Stimulated activated naive B cell treated with anti-CD40 and anti-IgM and Interleukin-4, amounts not matched to agents 10 μg/mL and 1 μg/mL and 100 μg/mL, for 72 hours (primary cell): ENCODE results near the gene ASTE1.
A peak's percentile ranks its signal among the peaks of the same experiment; 100 is the strongest.
"Not testable (repeated sequence)": the region's sequence is repeated elsewhere in the genome, so short reads cannot be mapped to it uniquely, and the experiment has no call there.

Experiments used
- ATAC-seq, 2 donors: fragments of 150-1000 bp; cut with Tn5 transposase; replicated peaks; 2 replicates each; pipeline ENCODE4 v1.10.0; 2021; ENCODE audit warnings: moderate library complexity in 1 of 2
- DNase-seq: peaks from one replicate; pipeline ENCODE4 v3.0.0; 2021
- H3K27ac Mint-ChIP-seq: one replicate; pipeline ENCODE4 v1.8.0; 2022; ENCODE audit warnings: mild to moderate bottlenecking, mixed read lengths
- H3K27me3 Mint-ChIP-seq, 2 donors: one replicate each; pipeline ENCODE4 v1.8.0; 2022; ENCODE audit warnings: mixed read lengths in 2 of 2
- H3K36me3 Mint-ChIP-seq, 2 donors: one replicate each; pipeline ENCODE4 v1.8.0; 2022; ENCODE audit warnings: mixed read lengths in 2 of 2, mild to moderate bottlenecking in 1 of 2
- H3K4me1 Mint-ChIP-seq, 2 donors: one replicate each; pipeline ENCODE4 v1.8.0; 2022; ENCODE audit warnings: mixed read lengths in 2 of 2, mild to moderate bottlenecking in 1 of 2
- H3K4me3 Mint-ChIP-seq, 2 donors: one replicate each; pipeline ENCODE4 v1.8.0; 2022; ENCODE audit warnings: mild to moderate bottlenecking in 2 of 2, mixed read lengths in 2 of 2, moderate library complexity in 1 of 2
- H3K9me3 Mint-ChIP-seq, 2 donors: one replicate each; pipeline ENCODE4 v1.8.0; 2022; ENCODE audit warnings: mixed read lengths in 2 of 2, mild to moderate bottlenecking in 1 of 2

The ASTE1 gene

DNA sequence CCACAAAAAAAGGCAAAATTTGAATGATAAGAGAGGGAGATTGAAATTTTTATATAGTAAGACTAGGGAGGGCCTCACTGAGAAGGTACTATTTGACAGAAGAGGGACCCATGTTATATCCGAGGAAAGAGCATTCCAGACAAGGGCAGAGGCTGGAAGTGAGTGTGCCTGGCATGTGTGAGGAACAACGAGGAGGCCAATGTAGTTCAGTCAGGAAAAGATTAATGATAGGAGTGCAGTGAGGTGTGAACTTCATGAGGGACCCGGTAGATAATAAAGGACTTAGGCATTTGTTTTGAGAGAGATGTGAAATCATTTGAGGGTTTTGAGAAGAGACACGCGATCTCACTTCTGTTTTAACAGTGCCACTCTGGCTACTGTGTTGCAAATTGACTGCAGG is 36.3 kb downstream of the ASTE1 start:
- Mint-ChIP-seq H3K27me3 (no peaks in the 10 kb centered on the region), H3K27ac (no peak overlapping the region), H3K9me3 (no peaks in the 10 kb centered on the region), H3K36me3 (peaks cover 22 to 45% of the 10 kb centered on the region in 2 donors), H3K4me1 (peaks cover 0 to 3% of the 10 kb centered on the region in 2 donors), H3K4me3 (no peak overlapping the region)
- ATAC-seq (no peak), DNase-seq (no peak)

- no peak for ATAC-seq
- H3K4me3 Mint-ChIP-seq, result no peak overlapping the region
- no peak overlapping the region for H3K27ac Mint-ChIP-seq
Measured at GRCh38 chr3:130981469-130981868, 45.2 kb downstream of the ASTE1 start.

DNA sequence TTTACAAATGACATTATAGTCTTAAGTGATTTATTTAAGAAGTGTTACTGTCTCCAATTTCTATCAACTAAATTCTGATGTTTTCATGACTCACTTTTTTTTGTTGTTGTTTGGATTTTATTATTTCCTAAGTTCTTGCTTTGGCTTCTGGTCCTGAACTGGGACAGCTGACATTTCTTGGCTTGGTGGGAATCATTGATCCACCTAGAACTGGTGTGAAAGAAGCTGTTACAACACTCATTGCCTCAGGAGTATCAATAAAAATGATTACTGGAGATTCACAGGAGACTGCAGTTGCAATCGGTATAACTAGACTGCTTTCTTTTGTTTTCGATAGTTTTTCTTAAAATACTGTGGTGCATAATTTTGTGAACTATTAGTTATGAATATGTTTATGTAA is 47.5 kb downstream of the ASTE1 start:
- Mint-ChIP-seq H3K9me3 (no peaks in the 10 kb centered on the region), H3K4me3 (no peak overlapping the region), H3K27me3 (no peaks in the 10 kb centered on the region), H3K27ac (no peak overlapping the region), H3K4me1 (peaks cover 0 to 2% of the 10 kb centered on the region in 2 donors), H3K36me3 (peaks cover 13 to 32% of the 10 kb centered on the region in 2 donors)
- no peak for DNase-seq
- ATAC-seq, result no peak

More at GRCh38 chr3:130981469-130981868, 45.2 kb downstream of the ASTE1 start:
- DNase-seq, result no peak
- peaks cover 0 to 2% of the 10 kb centered on the region in 2 donors for H3K4me1 Mint-ChIP-seq
- H3K9me3 Mint-ChIP-seq, result no peaks in the 10 kb centered on the region
- no peaks in the 10 kb centered on the region for H3K27me3 Mint-ChIP-seq
- peaks cover 17 to 32% of the 10 kb centered on the region in 2 donors for H3K36me3 Mint-ChIP-seq

GRCh38 chr3:130976706-130977105 is 49.9 kb downstream of the ASTE1 start:
- Mint-ChIP-seq H3K27me3 (no peaks in the 10 kb centered on the region), H3K27ac (no peak overlapping the region), H3K36me3 (peaks cover 22 to 38% of the 10 kb centered on the region in 2 donors), H3K4me3 (no peak overlapping the region), H3K4me1 (peaks cover 0 to 2% of the 10 kb centered on the region in 2 donors), H3K9me3 (no peaks in the 10 kb centered on the region)
- ATAC-seq, result no peak
- DNase-seq, result no peak

DNA sequence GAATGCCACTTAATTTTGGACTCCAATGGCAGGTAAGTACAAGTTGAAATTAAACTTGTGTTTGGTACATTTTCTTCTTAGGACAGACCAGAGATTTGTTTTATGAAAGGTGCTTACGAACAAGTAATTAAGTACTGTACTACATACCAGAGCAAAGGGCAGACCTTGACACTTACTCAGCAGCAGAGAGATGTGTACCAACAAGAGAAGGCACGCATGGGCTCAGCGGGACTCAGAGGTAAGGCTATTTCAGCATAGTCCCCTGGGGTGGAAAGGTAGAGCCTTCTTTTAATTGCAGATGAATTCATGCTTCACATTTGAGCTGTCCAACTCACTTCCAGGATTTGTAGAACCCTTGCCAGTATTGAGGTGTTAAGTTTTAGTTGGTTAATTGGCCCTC is 51.4 kb downstream of the ASTE1 start:
- no peak overlapping the region for H3K4me3 Mint-ChIP-seq
- peaks cover 0 to 2% of the 10 kb centered on the region in 2 donors for H3K4me1 Mint-ChIP-seq
- H3K9me3 Mint-ChIP-seq, result no peaks in the 10 kb centered on the region
- H3K36me3 Mint-ChIP-seq, result peaks cover 33 to 40% of the 10 kb centered on the region in 2 donors
- no peak for DNase-seq
- no peaks in the 10 kb centered on the region for H3K27me3 Mint-ChIP-seq
- ATAC-seq, result no peak
- no peak overlapping the region for H3K27ac Mint-ChIP-seq

DNA sequence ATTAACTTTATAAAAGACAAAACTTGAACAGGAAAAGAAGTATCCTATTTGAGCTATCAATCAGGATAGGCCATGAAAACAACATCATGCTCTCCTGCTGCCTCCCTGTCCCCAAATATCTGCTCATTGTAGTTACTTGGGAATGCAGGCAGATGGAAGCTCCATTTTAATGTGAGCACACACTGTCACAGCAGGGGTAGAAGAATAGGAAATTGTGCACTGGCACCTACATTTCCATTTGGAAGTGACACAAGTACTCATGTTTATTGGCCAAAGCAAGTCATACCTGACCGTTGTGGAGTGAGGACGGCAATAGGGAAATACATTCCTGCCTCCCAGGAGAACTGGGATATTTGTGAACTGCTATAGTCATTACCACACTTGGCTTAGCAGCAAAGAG is 52.4 kb downstream of the ASTE1 start:
- ATAC-seq (no peak), DNase-seq (no peak)
- no peak overlapping the region for H3K27ac Mint-ChIP-seq
- H3K27me3 Mint-ChIP-seq, result no peaks in the 10 kb centered on the region
- no peaks in the 10 kb centered on the region for H3K9me3 Mint-ChIP-seq
- H3K4me3 Mint-ChIP-seq, result no peak overlapping the region
- peaks cover 38 to 46% of the 10 kb centered on the region in 2 donors for H3K36me3 Mint-ChIP-seq
- peaks cover 0 to 2% of the 10 kb centered on the region in 2 donors for H3K4me1 Mint-ChIP-seq

- Mint-ChIP-seq H3K36me3 (peaks cover 38 to 51% of the 10 kb centered on the region in 2 donors), H3K27me3 (no peaks in the 10 kb centered on the region), H3K9me3 (no peaks in the 10 kb centered on the region), H3K4me3 (no peak overlapping the region), H3K4me1 (peaks cover 0 to 2% of the 10 kb centered on the region in 2 donors), H3K27ac (no peak overlapping the region)
- DNase-seq, result no peak
- ATAC-seq, result no peak
Measured at GRCh38 chr3:130973406-130973805, 53.2 kb downstream of the ASTE1 start.

- ATAC-seq, H3K4me1 Mint-ChIP-seq, H3K27me3 Mint-ChIP-seq, H3K9me3 Mint-ChIP-seq, H3K4me3 Mint-ChIP-seq, DNase-seq: not testable (repeated sequence)
- Mint-ChIP-seq H3K27ac (peak overlapping the region; percentile 38), H3K36me3 (peaks cover 43 to 56% of the 10 kb centered on the region in 2 donors)
Measured at GRCh38 chr3:130972592-130972991, 54.0 kb downstream of the ASTE1 start.

DNA sequence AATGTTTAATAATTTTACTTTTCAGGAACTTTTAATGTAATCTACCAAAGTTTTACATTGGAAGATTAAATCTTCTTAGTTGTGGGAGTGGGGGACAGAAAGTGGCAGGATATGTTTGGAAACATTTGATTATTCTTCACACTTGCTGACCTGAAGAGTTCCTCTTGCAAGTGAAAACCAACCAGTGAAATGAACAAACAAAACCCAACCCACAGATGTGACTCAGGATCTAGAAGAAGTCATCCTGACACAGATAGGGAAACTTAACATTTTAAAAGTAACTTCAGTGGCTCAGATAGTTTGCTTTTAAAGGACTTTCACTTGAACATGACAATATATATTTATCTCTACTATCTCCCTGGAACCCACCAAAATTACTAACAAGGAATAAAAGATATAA is 55.4 kb downstream of the ASTE1 start:
- no peaks in the 10 kb centered on the region for H3K9me3 Mint-ChIP-seq
- DNase-seq (no peak), ATAC-seq (no peak)
- no peak overlapping the region for H3K27ac Mint-ChIP-seq
- H3K4me3 Mint-ChIP-seq, result no peak overlapping the region
- no peaks in the 10 kb centered on the region for H3K4me1 Mint-ChIP-seq
- peaks cover 43 to 54% of the 10 kb centered on the region in 2 donors for H3K36me3 Mint-ChIP-seq
- H3K27me3 Mint-ChIP-seq, result no peaks in the 10 kb centered on the region

DNA sequence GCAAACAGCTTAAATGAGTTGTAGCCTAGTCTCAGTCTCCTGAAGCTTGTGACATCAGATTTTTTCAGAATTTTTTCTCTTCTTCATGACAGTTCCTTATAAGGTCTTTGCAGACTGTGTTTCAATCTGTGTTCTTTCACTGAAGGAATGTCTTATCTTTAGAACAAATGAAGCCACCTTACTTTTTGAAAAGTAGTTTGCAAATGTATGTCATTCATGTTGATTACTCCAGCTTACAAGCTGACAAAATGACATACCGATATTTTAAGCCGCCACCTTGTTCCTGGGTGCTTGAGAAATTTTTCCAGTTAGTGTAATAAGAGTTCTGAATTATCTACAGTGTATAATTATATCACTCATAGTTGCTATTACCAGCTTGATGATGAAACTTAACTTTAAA is 57.0 kb downstream of the ASTE1 start:
- Mint-ChIP-seq H3K36me3 (peaks cover 54 to 58% of the 10 kb centered on the region in 2 donors), H3K4me1 (no peaks in the 10 kb centered on the region), H3K27ac (no peak overlapping the region)

DNA sequence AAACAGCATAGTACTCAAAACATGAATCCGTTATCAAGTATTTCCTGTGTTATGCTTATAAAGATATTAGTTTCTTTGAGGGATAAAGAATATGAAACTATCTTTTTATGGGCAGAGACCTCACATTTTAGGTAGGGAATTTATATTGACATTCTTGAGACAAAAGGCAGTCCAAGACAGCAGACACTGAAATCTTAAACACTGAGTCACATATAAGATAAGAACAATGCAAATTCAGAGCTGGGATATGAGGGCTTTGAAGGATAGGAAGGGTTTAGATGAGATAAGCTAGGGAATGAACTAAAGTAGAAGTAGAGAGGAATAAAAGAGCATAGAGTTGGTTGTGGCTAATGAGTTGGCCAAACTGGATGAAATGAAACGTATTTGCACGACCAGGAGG is 58.4 kb downstream of the ASTE1 start:
- Mint-ChIP-seq H3K36me3 (peaks cover 54 to 56% of the 10 kb centered on the region in 2 donors), H3K27ac (no peak overlapping the region), H3K27me3 (no peaks in the 10 kb centered on the region), H3K4me1 (no peaks in the 10 kb centered on the region), H3K9me3 (no peaks in the 10 kb centered on the region), H3K4me3 (no peak overlapping the region)
- ATAC-seq (no peak), DNase-seq (no peak)

More for the DNA sequence above, 57.0 kb downstream of the ASTE1 start:
- Mint-ChIP-seq H3K9me3 (no peaks in the 10 kb centered on the region), H3K27me3 (no peaks in the 10 kb centered on the region), H3K4me3 (no peak overlapping the region)
- ATAC-seq (no peak), DNase-seq (no peak)

DNA sequence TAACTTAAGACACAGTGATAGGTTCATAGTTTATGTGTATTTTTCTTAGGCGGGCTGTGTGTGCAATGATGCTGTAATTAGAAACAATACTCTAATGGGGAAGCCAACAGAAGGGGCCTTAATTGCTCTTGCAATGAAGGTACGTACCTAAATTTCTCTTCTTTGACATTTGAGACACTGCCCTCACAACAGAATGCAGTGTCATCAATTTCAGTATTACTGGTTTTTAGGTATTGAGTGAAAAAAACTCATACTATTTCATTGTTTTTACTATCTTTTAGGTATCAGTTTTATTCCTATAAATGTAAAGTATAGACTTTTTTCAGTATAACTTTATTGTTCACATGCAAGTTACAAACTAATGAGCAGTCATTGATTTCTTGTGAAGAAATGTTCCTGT is 59.3 kb downstream of the ASTE1 start:
- DNase-seq (no peak), ATAC-seq (no peak)
- Mint-ChIP-seq H3K27ac (no peak overlapping the region), H3K4me3 (no peak overlapping the region), H3K4me1 (no peaks in the 10 kb centered on the region), H3K36me3 (peaks cover 48% of the 10 kb centered on the region in 2 donors), H3K27me3 (no peaks in the 10 kb centered on the region), H3K9me3 (no peaks in the 10 kb centered on the region)

DNA sequence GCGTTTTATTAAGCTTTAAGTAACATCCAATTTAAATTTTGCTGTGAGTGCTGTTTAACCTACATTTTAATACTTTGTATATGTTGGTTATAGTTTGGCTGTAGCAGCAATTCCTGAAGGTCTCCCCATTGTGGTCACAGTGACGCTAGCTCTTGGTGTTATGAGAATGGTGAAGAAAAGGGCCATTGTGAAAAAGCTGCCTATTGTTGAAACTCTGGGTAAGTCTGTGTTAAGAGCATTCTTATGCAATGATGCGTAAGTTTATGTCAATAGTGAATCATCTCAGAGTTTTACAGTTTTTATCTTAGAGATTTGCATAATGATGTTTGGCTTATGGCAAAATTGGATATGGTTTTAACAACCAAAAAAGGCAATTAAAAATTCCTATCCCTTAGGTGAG is 62.7 kb downstream of the ASTE1 start:
- ATAC-seq (no peak), DNase-seq (no peak)
- no peak overlapping the region for H3K27ac Mint-ChIP-seq
- no peaks in the 10 kb centered on the region for H3K27me3 Mint-ChIP-seq
- H3K4me3 Mint-ChIP-seq, result no peak overlapping the region
- H3K36me3 Mint-ChIP-seq, result peaks cover 36 to 47% of the 10 kb centered on the region in 2 donors
- H3K4me1 Mint-ChIP-seq, result no peaks in the 10 kb centered on the region
- H3K9me3 Mint-ChIP-seq, result no peaks in the 10 kb centered on the region
